BJ (cell line): ENCODE measurements around the gene SRPK1. TPM values are rescaled to one million over a fixed set of nuclear protein-coding genes. Genes with fewer than 3 reads are reported as not detected.
A peak's percentile ranks its signal among the peaks of the same experiment; 100 is the strongest.
"Not testable (repeated sequence)": the region's sequence is repeated elsewhere in the genome, so short reads cannot be mapped to it uniquely, and the experiment has no call there.

Experiments
- CTCF ChIA-PET: fragments of 350-600 bp; formaldehyde crosslinking; extraction: SDS; loops from one replicate; lab custom pipeline; 2021; ENCODE audit warnings: antibody characterized with exemption, inconsistent platforms; lab: Yijun Ruan, JAX
- POLR2A ChIA-PET: fragments of 300-600 bp; sonication (Branson Sonifier 250); formaldehyde crosslinking; extraction: SDS; loops from one replicate; lab custom pipeline; 2021; ENCODE audit warnings: antibody characterized with exemption; lab: Charles Lee
- DNase-seq: peaks from one replicate; pipeline ENCODE4 v3.0.0-alpha.2; 2011; ENCODE audit warnings: low read depth
- H3K27me3 ChIP-seq: 2 replicates; pipeline ENCODE4 v1.6.0; 2011; ENCODE audit warnings: low read length; ENCODE audit not compliant: control insufficient read depth, insufficient read depth
- H3K36me3 ChIP-seq: 2 replicates; pipeline ENCODE4 v1.5.1; 2011; ENCODE audit warnings: low read length; ENCODE audit not compliant: control insufficient read depth, insufficient read depth
- H3K4me3 ChIP-seq: 2 replicates; pipeline ENCODE4 v1.5.1; 2011; ENCODE audit warnings: low read depth, mild to moderate bottlenecking, control low read depth, low read length
- polyA plus RNA-seq: library from polyadenylated mRNA; depleted of rRNA; stranded (reverse); fragments of >200 nt; gene quantifications from 2 replicates; pipeline ENCODE4 v1.2.3, GENCODE V29; 2011
- TF ChIP-seq, protein P1 (sequence below): IDR thresholded peaks from 2 replicates; pipeline ENCODE4 v1.5.1; 2011; ENCODE audit warnings: low read depth, mild to moderate bottlenecking, control low read depth, inconsistent platforms, low read length, moderate library complexity; ENCODE audit not compliant: insufficient read depth

The SRPK1 gene
- polyA plus RNA-seq, 1 experiment, result 12.6 TPM

DNA sequence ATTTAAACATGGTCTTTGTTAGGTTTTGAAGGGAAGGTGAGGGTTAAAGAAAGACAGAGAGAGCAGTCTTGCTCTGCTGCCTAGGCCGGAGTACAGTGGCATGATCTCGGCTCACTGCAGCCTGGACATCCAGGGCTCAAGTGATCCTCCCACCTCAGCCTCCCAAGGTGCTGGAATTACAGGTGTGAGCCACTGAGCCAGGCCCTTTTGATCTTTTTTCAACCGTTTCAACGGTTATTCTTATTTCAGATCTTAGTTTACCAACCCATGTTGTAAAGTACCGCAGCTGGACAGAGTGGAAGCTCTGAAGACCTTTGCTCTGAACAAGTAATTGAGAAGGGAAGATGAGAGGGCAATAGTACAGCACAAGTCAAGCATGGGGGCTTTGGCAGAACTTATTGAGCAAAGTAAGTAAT, 1.2 kb upstream of the SRPK1 start:
- DNase-seq, result no peak
- CTCF ChIA-PET, result interaction anchor here (1.2 kb wide), 1 partner anchor 47 kb away, joined by 4 read pairs; no protein-coding TSS in a partner anchor
- Histone ChIP-seq H3K36me3 (no peaks in the 10 kb centered on the region), H3K27me3 (no peaks in the 10 kb centered on the region), H3K4me3 (no peak overlapping the region)
- POLR2A ChIA-PET, result no interaction called here
- TF ChIP-seq, protein P1, sequence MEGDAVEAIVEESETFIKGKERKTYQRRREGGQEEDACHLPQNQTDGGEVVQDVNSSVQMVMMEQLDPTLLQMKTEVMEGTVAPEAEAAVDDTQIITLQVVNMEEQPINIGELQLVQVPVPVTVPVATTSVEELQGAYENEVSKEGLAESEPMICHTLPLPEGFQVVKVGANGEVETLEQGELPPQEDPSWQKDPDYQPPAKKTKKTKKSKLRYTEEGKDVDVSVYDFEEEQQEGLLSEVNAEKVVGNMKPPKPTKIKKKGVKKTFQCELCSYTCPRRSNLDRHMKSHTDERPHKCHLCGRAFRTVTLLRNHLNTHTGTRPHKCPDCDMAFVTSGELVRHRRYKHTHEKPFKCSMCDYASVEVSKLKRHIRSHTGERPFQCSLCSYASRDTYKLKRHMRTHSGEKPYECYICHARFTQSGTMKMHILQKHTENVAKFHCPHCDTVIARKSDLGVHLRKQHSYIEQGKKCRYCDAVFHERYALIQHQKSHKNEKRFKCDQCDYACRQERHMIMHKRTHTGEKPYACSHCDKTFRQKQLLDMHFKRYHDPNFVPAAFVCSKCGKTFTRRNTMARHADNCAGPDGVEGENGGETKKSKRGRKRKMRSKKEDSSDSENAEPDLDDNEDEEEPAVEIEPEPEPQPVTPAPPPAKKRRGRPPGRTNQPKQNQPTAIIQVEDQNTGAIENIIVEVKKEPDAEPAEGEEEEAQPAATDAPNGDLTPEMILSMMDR, result no peak

DNA sequence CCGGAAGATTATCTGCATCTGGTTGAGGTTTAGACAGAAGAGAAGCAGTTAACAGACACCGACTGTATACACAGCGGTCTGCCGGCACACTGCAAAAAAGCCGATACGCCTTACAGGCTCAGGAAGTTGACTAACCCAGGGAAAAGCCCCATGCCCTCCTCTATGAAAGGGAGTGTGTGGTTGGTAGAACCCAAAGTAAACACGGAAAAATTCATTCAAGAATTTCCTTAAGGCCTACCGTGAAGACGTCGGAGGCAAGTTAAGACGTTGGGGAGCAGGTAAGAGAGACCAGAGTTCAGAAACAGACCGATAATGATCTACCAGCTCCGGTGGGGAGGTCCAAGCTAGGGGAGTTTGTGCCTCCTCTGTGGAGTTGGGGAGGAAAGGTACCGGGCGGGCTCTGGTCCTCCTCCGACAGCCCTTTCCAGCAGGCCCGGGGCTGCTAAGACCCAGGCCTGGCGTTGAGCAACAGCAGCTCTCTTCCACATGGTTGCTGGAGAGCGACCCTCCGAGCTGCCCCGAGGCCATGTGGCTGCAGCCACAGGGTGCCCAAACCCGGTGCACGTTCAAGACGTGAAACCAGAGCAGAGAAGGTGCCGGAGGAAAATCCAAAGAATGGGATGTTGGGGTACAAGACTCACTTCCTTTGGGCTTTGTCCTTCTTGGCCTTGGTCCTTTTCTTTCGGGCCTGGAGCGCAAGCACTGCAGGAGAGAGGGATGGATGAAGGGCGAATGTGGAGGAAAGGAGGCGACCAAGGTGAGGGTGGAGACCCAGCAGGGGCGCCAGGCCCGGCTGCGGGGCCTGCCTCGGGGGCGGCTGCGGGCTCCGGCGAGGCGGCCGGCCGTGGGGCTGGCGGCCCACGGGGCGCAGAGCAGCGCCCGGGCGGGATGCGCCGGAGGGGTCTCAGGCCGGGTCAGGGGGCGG, 809 bp downstream of the SRPK1 start:
- CTCF ChIA-PET, result interaction anchor here (1.0 kb wide), 1 partner anchor 175 kb away, joined by 3 read pairs; no protein-coding TSS in a partner anchor
- POLR2A ChIA-PET, result interaction anchor here (0.6 kb wide), 1 partner anchor 67 kb away, joined by 3 read pairs; no protein-coding TSS in a partner anchor
- TF ChIP-seq, protein P1, result no peak
- Histone ChIP-seq H3K36me3 (0 out of 2 replicates have a peak, but pooled peaks cover 1% of the 10 kb centered on the region), H3K27me3 (no peaks in the 10 kb centered on the region), H3K4me3 (peak overlapping the region; percentile 58)
- DNase-seq, result no peak

DNA sequence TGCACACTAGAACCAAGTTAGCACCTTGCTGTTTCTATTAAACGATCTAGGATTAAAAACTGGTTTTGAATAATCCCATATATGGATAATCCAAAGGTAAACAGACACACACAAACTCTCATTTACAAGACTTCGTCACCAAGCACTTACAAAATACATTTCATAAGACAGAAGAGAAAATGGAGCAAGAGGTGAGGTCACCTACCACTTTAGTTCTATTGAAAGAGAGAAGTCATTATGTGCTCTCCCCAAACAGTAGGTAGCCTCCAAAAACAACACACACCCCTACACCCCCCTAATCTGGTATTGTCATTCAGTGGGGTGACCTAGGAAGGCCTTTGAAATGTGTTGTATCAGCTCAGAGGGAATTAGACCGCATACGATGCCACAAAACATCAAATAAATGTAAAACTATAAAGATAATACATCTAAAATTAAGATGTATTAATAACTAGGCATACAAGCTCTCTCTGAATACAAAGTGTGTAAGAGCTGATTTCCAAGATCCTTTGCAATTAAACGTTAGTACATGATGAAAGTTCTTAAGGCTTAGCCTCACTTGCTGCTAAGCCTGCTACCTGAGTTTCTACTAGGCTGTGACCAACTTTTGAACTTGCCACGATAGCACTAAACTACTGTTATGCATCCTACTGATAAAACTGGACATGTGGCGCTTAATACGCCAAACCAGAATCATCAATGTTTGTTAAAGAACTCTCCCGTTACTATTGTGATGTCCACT, 1.6 kb downstream of the SRPK1 start:
- TF ChIP-seq, protein P1, result no peak
- peak overlapping the region; percentile 58 for H3K4me3 ChIP-seq
- 0 out of 2 replicates have a peak, but pooled peaks cover 1% of the 10 kb centered on the region for H3K36me3 ChIP-seq
- POLR2A ChIA-PET, result no interaction called here
- CTCF ChIA-PET, result interaction anchor here (1.0 to 1.1 kb wide), 2 partner anchors 108 to 175 kb away, joined by 3 read pairs; partner anchors contain the start of gene MAPK14
- DNase-seq, result no peak
- no peaks in the 10 kb centered on the region for H3K27me3 ChIP-seq

DNA sequence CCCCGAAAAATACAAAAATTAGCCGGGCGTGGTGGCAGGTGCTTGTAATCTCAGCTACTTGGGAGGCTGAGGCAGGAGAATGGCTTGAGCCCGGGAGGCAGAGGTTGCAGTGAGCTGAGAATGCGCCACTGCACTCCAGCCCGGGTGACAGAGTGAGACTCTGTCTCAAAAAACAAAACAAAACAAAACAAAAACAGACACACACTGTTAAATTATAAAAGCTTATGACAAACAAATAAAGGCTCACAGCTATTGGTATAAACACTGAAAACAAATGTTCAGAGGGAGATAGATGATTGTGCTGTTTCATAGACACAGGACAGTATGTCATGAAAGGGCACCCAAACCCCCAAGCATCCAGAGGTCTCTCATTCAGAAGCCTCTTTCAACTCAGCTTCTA, 4.0 kb downstream of the SRPK1 start:
- H3K36me3 ChIP-seq, H3K27me3 ChIP-seq, H3K4me3 ChIP-seq, CTCF ChIA-PET, POLR2A ChIA-PET, DNase-seq: not testable (repeated sequence)

DNA sequence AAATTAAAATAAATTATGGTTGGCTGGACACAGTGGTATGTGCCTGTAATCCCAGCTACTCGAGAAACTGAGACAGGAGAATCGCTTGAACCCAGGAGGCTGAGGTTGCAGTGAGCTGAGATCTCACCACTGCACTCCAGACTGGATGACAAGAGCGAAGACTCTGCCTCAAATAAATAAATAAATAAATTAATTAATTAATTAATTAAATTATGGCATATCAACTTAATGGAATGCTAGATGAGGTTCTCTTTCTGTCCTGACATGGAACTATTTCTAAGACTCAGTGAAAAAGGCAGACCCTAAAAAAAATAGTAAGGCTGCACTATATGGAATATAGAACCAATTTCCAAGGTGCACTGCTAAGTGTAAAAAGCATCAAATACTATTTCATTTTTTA, 4.8 kb downstream of the SRPK1 start:
- ChIA-PET CTCF (no interaction called here), POLR2A (no interaction called here)
- Histone ChIP-seq H3K27me3 (no peaks in the 10 kb centered on the region), H3K36me3 (0 out of 2 replicates have a peak, but pooled peaks cover 3% of the 10 kb centered on the region), H3K4me3 (no peak overlapping the region)
- DNase-seq, result no peak
- TF ChIP-seq, protein P1, result no peak
